SK-N-SH treated with all-trans-retinoic acid at 6 μM for 48 hours (cell line): Measurements from ENCODE around the gene CDH4.

Experiments
- ATAC-seq: fragments of 200-7000 bp; cut with Tn5 transposase; 3 replicates; pipeline ENCODE4 v1.9.1; 2020; ENCODE audit warnings: mild to moderate bottlenecking, moderate library complexity
- BACH2 ChIP-seq: fragments of 250-450 bp; sonication (Bioruptor Pico); IDR thresholded peaks from 2 replicates; pipeline ENCODE4 v1.9.0; 2021; ENCODE audit warnings: mild to moderate bottlenecking, borderline replicate concordance
- ESRRG ChIP-seq: fragments of 250-450 bp; sonication (Bioruptor Pico); IDR thresholded peaks from 2 replicates; pipeline ENCODE4 v1.6.1; 2021; ENCODE audit warnings: mild to moderate bottlenecking
- GLIS3 ChIP-seq: fragments of 250-450 bp; sonication (Bioruptor Pico); IDR thresholded peaks from 2 replicates; pipeline ENCODE4 v1.5.0; 2020; ENCODE audit warnings: mild to moderate bottlenecking, moderate library complexity
- OSR1 ChIP-seq: fragments of 250-450 bp; sonication (Bioruptor Pico); IDR thresholded peaks from 2 replicates; pipeline ENCODE4 v1.8.0; 2022; ENCODE audit warnings: moderate library complexity, mild to moderate bottlenecking, inconsistent platforms
- PPARA ChIP-seq: fragments of 250-450 bp; sonication (Bioruptor Pico); IDR thresholded peaks from 2 replicates; pipeline ENCODE4 v1.5.0; 2020; ENCODE audit warnings: mild to moderate bottlenecking, borderline replicate concordance
- RARB ChIP-seq: fragments of 250-450 bp; sonication (Bioruptor Pico); IDR thresholded peaks from 2 replicates; pipeline ENCODE4 v1.8.0; 2021; ENCODE audit warnings: mild to moderate bottlenecking, moderate library complexity
- TCF4 ChIP-seq: fragments of 250-450 bp; sonication (Bioruptor Pico); IDR thresholded peaks from 2 replicates; pipeline ENCODE4 v1.8.0; 2021; ENCODE audit warnings: mild to moderate bottlenecking, moderate library complexity, borderline replicate concordance
- TOX ChIP-seq: fragments of 250-450 bp; sonication (Bioruptor Pico); IDR thresholded peaks from 2 replicates; pipeline ENCODE4 v1.8.0; 2021; ENCODE audit warnings: mild to moderate bottlenecking, moderate library complexity, borderline replicate concordance
- ZC3H10 ChIP-seq: fragments of 250-450 bp; sonication (Bioruptor Pico); IDR thresholded peaks from 2 replicates; pipeline ENCODE4 v1.5.1; 2021; ENCODE audit warnings: mild to moderate bottlenecking, moderate library complexity
- ZFP3 ChIP-seq: fragments of 250-450 bp; sonication (Bioruptor Pico); IDR thresholded peaks from 2 replicates; pipeline ENCODE4 v1.5.0; 2020; ENCODE audit warnings: mild to moderate bottlenecking, moderate library complexity
- ZNF565 ChIP-seq: fragments of 450-650 bp; formaldehyde crosslinking; conservative IDR thresholded peaks from 2 replicates; pipeline ENCODE4 v1.5.0; 2020; ENCODE audit warnings: low read depth, mild to moderate bottlenecking, moderate library complexity
- ZNF70 ChIP-seq: fragments of 450-650 bp; formaldehyde crosslinking; IDR thresholded peaks from 2 replicates; pipeline ENCODE4 v1.5.0; 2020; ENCODE audit warnings: mild to moderate bottlenecking, moderate library complexity
- ZNF8 ChIP-seq: fragments of 450-650 bp; formaldehyde crosslinking; IDR thresholded peaks from 2 replicates; pipeline ENCODE4 v1.5.0; 2020; ENCODE audit warnings: mild to moderate bottlenecking, moderate library complexity
- TF ChIP-seq, protein P1 (sequence below): fragments of 250-450 bp; sonication (Bioruptor Pico); IDR thresholded peaks from 2 replicates; pipeline ENCODE4 v1.5.1; 2020; ENCODE audit warnings: low read depth, mild to moderate bottlenecking, moderate library complexity
- TF ChIP-seq, protein P2 (sequence below): fragments of 250-450 bp; sonication (Bioruptor Pico); IDR thresholded peaks from 2 replicates; pipeline ENCODE4 v1.8.0; 2020; ENCODE audit warnings: mild to moderate bottlenecking, moderate library complexity, borderline replicate concordance
- TF ChIP-seq, protein P3 (sequence below): fragments of 250-450 bp; sonication (Bioruptor Pico); IDR thresholded peaks from 2 replicates; pipeline ENCODE4 v1.8.0; 2021; ENCODE audit warnings: low read depth, mild to moderate bottlenecking, moderate library complexity, borderline replicate concordance
- TF ChIP-seq, protein P4 (sequence below): fragments of 250-450 bp; sonication (Bioruptor Pico); IDR thresholded peaks from 2 replicates; pipeline ENCODE4 v1.5.0; 2020; ENCODE audit warnings: mild to moderate bottlenecking, moderate library complexity

Gene CDH4

DNA sequence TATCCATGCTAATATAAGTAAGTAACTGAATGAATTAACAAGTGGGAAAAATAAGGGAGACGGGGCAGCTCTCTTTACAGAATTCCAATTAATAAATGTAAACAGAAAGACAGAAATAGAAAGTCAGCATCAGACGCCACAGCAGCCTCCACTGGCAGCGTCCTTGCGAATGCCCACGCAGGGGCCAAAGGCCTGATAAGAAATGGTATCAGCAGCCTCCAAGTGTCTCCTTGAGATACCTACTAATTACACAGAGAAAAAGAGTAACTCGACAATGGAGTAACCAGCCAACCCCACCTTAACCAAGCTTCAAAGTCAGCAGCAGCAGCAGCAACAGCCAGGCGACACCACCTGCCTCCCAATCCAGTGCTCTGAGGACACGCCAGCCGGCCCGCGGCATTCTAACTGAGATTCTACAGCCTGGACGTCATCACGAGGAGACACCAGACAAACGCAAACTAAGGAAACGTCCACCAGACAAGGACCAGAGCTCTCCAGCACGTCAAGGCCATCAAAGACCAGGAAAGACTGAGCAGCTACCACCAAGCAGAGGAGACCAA, 734.8 kb downstream of the CDH4 start (continued):
- TF ChIP-seq, protein P1, sequence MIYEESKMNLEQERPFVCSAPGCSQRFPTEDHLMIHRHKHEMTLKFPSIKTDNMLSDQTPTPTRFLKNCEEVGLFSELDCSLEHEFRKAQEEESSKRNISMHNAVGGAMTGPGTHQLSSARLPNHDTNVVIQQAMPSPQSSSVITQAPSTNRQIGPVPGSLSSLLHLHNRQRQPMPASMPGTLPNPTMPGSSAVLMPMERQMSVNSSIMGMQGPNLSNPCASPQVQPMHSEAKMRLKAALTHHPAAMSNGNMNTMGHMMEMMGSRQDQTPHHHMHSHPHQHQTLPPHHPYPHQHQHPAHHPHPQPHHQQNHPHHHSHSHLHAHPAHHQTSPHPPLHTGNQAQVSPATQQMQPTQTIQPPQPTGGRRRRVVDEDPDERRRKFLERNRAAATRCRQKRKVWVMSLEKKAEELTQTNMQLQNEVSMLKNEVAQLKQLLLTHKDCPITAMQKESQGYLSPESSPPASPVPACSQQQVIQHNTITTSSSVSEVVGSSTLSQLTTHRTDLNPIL, result no peak
- TF ChIP-seq OSR1 (CRISPR knock-in tag), result no peak
- TF ChIP-seq ZNF8 (CRISPR knock-in tag), result no peak
- TF ChIP-seq, protein P2, sequence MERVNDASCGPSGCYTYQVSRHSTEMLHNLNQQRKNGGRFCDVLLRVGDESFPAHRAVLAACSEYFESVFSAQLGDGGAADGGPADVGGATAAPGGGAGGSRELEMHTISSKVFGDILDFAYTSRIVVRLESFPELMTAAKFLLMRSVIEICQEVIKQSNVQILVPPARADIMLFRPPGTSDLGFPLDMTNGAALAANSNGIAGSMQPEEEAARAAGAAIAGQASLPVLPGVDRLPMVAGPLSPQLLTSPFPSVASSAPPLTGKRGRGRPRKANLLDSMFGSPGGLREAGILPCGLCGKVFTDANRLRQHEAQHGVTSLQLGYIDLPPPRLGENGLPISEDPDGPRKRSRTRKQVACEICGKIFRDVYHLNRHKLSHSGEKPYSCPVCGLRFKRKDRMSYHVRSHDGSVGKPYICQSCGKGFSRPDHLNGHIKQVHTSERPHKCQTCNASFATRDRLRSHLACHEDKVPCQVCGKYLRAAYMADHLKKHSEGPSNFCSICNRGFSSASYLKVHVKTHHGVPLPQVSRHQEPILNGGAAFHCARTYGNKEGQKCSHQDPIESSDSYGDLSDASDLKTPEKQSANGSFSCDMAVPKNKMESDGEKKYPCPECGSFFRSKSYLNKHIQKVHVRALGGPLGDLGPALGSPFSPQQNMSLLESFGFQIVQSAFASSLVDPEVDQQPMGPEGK (CRISPR knock-in tag), result no peak
- no peak for TF ChIP-seq BACH2
- TF ChIP-seq, protein P3, sequence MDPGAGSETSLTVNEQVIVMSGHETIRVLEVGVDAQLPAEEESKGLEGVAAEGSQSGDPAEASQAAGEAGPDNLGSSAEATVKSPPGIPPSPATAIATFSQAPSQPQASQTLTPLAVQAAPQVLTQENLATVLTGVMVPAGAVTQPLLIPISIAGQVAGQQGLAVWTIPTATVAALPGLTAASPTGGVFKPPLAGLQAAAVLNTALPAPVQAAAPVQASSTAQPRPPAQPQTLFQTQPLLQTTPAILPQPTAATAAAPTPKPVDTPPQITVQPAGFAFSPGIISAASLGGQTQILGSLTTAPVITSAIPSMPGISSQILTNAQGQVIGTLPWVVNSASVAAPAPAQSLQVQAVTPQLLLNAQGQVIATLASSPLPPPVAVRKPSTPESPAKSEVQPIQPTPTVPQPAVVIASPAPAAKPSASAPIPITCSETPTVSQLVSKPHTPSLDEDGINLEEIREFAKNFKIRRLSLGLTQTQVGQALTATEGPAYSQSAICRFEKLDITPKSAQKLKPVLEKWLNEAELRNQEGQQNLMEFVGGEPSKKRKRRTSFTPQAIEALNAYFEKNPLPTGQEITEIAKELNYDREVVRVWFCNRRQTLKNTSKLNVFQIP (CRISPR knock-in tag), result no peak

DNA sequence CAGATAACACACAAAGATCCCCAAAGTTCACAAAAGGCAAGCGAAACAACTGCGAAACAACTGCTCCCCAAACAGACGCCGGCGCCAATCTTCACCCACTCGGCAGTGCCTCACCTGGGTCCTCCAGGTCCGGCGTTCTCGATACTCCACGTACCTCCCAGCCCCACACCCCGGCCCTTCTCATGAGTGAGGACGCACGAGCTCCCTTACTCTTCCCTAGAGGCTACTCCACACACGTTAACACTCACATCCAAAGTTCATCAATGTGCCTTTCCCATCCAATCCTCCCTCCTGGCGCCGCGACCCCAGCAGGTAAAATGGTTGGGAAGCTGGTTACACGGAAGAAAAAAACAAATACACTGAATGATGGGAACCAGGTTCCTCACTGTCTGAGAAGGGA, 736.6 kb downstream of the CDH4 start:
- ATAC-seq, result no peak
- TF ChIP-seq, protein P1, result no peak
- TF ChIP-seq GLIS3, result no peak
- TF ChIP-seq, protein P3 (CRISPR knock-in tag), result no peak
- TF ChIP-seq ESRRG (CRISPR knock-in tag), result no peak
- TF ChIP-seq RARB (CRISPR knock-in tag), result no peak
- no peak for TF ChIP-seq ZC3H10 (CRISPR knock-in tag)
- TF ChIP-seq PPARA (CRISPR knock-in tag), result no peak
- no peak for TF ChIP-seq TCF4 (CRISPR knock-in tag)
- TF ChIP-seq, protein P2 (CRISPR knock-in tag), result no peak
- no peak for TF ChIP-seq ZNF8 (CRISPR knock-in tag)
- no peak for TF ChIP-seq ZNF565 (CRISPR knock-in tag)
- no peak for TF ChIP-seq BACH2
- TF ChIP-seq, protein P4, sequence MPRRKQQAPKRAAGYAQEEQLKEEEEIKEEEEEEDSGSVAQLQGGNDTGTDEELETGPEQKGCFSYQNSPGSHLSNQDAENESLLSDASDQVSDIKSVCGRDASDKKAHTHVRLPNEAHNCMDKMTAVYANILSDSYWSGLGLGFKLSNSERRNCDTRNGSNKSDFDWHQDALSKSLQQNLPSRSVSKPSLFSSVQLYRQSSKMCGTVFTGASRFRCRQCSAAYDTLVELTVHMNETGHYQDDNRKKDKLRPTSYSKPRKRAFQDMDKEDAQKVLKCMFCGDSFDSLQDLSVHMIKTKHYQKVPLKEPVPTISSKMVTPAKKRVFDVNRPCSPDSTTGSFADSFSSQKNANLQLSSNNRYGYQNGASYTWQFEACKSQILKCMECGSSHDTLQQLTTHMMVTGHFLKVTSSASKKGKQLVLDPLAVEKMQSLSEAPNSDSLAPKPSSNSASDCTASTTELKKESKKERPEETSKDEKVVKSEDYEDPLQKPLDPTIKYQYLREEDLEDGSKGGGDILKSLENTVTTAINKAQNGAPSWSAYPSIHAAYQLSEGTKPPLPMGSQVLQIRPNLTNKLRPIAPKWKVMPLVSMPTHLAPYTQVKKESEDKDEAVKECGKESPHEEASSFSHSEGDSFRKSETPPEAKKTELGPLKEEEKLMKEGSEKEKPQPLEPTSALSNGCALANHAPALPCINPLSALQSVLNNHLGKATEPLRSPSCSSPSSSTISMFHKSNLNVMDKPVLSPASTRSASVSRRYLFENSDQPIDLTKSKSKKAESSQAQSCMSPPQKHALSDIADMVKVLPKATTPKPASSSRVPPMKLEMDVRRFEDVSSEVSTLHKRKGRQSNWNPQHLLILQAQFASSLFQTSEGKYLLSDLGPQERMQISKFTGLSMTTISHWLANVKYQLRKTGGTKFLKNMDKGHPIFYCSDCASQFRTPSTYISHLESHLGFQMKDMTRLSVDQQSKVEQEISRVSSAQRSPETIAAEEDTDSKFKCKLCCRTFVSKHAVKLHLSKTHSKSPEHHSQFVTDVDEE (CRISPR knock-in tag), result no peak
- no peak for TF ChIP-seq ZNF70 (CRISPR knock-in tag)
- no peak for TF ChIP-seq TOX (CRISPR knock-in tag)

DNA sequence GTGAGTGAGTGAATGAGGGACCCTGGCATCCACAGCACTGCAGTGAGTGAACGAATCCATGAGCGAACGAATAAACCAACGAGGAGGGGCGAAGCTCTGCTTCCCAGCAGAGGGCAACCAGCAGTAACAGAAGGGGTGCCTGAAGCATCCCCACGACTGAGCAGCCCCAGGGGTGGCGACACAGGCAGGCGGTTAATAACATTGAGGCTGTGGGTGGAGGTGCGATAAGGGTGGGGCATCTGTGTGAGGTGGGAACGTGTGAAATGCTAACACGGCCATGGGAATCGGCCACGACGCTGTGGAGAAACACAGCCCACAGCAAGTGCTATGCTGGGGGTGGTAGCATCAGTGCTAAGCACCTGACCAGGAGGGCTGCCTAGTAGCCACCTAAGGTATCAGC, 737.7 kb downstream of the CDH4 start:
- ATAC-seq, result no peak
- no peak for TF ChIP-seq ZC3H10 (CRISPR knock-in tag)
- no peak for TF ChIP-seq TCF4 (CRISPR knock-in tag)
- TF ChIP-seq, protein P3 (CRISPR knock-in tag), result no peak
- TF ChIP-seq ZNF565 (CRISPR knock-in tag), result no peak
- TF ChIP-seq, protein P4 (CRISPR knock-in tag), result no peak
- TF ChIP-seq ZFP3 (CRISPR knock-in tag), result no peak
